NCI-H187 (cell line): ENCODE data around the gene GPSM1.

ENCODE experiments used
- DNase-seq, 2 experiments: peaks; one replicate each; lab custom pipeline; 2025; lab: John Stamatoyannopoulos, UW

The GPSM1 gene

DNA sequence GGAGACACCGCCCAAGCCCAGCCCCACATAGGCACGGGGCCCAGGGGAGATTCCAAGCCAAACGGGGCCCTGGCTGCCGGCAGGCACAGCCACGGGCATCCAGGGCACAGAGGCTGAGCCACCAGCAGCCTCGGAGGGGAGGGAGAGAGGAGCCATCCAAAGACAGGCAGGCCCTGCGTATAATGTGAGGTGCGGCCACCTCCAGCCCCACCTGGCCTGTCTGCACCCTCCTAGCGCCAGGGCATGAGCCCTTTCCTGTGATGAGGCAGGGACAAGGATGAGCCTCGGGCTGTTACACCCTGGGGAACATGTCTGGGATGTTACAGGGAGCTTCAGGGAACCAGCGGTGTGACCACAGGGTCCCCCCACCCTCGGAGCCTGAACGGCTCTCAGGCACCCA, 22.4 kb upstream of the GPSM1 start:
- DNase-seq = no peak

DNA sequence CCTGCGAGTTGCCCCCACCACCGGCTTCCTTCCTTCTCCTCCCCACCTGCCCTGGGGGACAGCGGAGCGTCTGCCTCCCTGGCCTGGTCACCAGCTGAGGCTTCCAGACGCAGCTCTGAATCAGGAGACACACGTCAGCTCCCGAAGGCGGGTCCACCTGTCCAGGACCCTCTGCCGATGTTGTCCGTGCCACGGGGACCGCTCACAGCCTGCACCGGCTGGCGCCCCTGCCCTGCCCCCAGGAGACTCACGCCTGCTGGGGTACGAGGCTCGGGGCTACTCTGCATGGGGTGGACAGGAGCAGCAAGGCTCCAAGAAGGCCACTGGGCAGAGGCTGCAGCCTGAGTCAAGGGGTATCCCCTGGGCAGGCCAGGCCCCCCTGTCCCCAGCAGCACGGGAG, 21.5 kb upstream of the GPSM1 start:
- DNase-seq = no peak

- DNase-seq = no peak
Observed at GRCh38 chr9:136306211-136307208, 20.8 kb upstream of the GPSM1 start.

DNA sequence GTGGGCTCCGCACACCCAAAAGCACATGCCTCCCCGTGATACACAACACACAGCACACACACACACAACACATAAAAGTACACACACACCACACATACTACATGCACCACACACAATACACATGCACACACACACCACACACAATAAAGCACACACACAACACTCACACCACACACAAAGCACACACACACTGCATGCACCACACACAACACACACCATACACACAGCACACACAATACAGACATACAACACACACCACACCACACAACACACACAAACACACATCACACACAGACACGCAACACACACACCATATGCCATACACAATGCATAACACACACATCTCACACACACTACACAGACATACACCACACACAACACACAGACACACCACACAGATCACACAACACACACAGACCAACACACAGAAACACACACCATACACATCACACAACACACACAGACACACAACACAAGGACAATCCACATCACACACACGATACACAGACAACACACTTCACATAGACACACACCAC, 20.1 kb upstream of the GPSM1 start:
- no peak for DNase-seq

DNA sequence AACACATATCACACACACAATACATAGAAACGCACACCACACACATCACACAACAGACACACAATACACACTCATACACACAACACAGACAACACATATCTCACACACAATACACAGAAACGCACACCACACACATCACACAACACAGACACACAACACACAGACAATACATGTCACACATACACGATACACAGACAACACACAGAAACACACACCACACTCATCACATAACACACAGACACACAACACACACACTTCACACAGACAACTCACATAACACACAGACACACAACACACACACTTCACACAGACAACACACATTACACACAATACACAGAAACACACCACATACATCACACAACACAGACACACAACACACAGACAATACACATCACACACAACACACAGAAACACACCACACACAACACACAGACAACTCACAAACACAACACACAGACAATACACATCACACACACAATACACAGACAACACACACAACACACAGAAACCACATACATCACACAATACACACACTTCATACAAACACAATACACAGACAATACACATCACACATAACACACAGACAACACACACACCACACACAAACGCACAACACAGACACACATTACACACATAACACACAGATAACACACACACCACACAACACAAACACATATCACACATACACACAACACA, 19.2 kb upstream of the GPSM1 start:
- no peak for DNase-seq

DNA sequence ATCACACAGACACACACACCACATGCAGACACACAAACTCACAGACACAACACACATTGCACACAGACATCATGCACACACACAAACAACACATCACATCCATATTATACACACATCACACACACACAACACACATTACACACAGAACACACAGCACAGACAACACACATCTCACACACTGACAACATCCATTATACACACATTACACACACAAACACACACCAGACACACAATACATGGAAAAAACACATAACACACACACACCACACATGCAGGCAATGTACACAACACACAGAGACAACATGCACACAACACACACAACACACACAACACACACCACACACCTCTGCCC, 18.7 kb upstream of the GPSM1 start:
- DNase-seq = no peak

DNA sequence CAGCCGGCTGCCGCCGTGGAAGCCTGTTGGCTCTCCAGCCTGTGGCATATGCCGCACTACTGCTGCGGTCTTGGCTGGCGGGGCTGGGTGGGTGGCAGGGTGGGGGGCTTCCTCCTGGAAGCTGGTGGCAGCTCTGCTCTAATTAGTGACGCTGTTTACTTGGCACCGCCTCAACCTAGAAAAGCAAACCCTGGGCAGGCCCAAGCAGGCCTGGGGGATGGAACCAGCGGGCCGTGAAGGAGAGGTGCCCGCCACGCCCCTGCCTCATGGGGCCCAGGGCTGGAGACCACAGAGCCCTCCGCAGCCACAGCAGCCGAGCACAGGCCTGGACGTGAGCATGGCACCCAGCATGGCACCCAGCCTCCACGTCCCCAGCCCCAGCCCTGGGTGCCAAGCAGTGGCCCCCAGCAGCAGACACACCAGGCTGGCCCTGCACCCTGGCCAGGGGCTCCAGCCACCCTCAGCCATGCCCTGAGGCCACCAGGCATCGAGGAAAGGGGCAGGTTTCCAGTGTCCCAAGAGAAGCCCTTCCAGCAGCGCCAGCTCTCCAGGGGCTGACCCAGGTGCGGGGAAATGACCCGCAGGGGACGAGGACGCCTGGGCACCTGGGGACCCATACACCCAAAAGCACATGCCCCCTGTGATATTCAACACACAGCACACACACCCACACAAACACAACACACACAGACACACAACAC, 18.1 kb upstream of the GPSM1 start:
- DNase-seq = peak; percentile 35 to 75

DNA sequence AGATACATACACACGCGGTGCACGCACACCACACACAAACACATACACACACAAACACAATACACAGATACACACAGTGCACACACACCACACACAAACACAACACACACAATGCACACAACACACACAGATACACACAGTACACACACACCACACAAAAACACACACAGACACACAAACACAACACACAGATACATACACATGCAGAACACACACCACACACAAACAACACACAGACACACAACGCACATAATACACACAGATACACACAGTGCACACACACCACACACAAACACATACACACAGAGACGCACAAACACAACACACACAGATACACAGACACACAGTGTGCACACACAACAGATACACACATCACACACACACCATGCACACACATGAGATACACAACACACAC, 17.5 kb upstream of the GPSM1 start:
- DNase-seq = no peak

DNA sequence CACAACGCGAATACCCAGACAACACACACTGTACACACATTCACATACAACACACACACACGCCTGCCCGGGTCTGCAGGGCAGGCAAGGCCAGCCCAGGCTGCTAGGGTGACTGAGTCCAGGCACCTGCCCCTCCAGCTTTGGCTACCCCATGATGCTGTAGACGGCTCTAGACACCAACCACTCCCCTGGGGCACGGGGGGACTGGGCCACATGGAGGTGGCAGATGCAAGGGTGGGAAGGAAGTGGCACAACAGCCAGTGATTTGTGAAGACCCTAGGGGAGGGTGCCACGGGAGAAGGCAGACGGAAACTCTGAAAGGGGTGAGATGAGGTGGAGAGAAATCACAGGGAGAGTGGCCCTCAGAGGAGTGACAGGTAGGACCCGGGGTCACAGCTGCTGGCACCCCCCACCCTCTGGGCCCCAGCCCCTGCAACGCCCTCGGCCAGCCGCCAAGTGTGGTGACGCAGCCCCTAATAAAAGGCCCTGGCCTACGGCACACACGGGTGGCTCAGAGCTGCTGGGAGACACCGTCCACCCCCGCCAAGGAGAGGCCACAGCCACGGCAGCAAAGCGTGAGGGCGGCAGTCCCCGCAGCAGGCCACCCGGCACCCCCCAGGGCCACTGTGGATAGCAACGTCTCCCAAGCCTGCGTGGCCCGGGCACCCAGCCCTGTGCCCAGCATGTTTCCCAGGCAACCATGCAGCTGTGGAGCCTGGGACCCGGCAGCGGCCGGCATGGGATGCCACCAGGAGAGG, 16.9 kb upstream of the GPSM1 start:
- no peak for DNase-seq

GRCh38 chr9:136311051-136312008, 16.0 kb upstream of the GPSM1 start:
- DNase-seq = peak; percentile 12 to 45

- DNase-seq = no peak
Observed at GRCh38 chr9:136312009-136312375, 15.3 kb upstream of the GPSM1 start.

GRCh38 chr9:136312436-136312835, 14.9 kb upstream of the GPSM1 start:
- DNase-seq = no peak

GRCh38 chr9:136313111-136314055, 14.0 kb upstream of the GPSM1 start:
- DNase-seq = no peak

DNA sequence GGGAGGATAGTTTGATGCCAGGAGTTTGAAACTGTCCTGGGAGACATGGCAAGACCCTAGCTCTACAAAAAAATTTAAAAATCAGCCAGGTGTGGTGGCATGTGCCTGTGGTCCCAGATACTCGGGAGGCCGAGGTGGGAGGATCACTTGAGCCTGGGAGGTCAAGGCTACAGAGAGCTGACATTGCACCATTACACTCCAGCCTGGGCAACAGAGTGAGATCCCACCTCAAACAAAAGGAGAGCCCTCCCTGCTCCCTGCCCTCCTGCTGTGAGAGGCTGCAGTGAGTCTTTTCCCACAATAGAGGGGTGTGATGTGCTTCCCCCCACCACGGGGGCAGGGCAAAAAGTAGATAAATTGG, 13.3 kb upstream of the GPSM1 start:
- DNase-seq = no peak

- DNase-seq = no peak
Observed at GRCh38 chr9:136314944-136315343, 12.4 kb upstream of the GPSM1 start.

DNA sequence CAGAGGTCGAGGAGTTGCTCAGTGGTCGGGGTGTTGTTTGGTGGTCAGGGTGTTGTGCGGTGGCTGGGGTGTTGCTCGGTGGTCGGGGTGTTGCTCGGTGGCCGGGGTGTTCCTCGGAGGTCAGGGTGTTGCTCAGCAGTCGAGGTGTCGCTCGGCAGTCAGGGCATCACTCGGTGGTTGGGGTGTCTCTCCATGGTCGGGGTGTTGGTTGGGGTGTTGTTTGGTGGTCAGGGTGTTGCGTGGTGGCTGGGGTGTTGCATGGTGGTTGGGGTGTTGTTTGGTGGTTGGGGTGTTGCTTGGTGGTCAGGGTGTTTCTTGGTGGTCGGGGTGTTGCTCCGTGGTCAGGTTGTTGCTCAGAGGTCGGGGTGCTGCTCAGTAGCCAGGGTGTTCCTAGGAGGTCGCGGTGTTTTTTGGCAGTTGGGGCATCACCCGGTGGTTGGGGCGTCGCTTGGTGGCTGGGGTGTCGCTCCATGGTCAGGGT, 11.0 kb upstream of the GPSM1 start:
- no peak for DNase-seq

DNA sequence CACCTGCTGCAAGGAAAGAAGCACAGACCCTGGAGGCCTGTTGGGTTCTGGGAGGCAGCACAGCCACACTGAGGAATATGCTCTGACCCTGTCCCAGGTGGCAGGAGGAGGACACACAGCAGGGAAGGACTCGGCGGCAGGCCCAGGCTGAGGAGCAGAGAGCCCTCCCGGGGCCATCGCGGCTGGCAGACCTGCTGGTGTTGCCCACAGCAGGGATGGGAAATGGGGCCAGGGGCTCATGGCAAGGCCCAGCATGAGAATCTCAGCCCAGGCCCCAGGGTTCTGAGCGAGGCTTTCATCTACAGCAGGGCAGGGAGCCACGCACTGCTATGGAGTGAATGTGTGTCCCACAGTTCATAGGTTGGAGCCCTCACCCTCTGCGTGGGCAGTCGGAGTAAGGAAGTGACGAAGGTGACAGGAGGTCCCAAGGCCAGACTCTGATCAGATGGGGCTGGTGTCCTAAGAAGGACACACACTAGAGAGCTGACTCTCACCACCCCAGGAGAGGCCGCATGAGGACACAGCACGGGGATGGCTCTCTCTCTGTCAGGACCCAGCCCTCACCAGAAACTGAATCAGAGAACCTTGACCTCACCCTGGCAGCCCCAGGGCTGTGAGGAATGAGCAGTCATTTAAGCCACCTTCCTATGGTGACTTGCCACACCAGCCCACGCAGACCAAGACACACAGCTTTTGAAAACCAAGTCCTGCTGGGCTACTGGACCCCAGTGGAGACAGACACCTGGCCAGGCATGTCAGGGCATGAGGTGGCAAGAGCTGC, 10.3 kb upstream of the GPSM1 start:
- no peak for DNase-seq

DNA sequence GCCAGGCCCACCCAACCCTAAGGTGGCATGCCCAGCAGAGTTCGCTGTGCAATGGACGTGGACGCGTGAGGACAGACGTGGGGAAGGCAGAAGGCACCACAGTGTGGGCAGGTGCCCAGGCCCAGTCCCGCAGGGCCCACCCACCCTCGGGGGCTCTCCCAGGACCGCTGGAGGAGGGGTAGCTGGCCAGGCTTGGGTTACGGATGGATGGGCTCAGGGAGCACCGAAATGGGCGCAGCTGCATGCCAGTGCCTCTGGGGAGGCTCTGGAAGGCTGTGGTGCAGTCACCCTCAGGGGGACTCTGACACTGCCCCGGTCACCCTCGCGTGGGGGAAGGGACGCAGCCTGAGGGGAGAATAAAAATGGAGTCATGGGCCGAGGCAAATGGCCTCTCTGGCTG, 9.6 kb upstream of the GPSM1 start:
- DNase-seq = no peak
